ENCODE data around the gene GADD45B.

Gene GADD45B

DNA sequence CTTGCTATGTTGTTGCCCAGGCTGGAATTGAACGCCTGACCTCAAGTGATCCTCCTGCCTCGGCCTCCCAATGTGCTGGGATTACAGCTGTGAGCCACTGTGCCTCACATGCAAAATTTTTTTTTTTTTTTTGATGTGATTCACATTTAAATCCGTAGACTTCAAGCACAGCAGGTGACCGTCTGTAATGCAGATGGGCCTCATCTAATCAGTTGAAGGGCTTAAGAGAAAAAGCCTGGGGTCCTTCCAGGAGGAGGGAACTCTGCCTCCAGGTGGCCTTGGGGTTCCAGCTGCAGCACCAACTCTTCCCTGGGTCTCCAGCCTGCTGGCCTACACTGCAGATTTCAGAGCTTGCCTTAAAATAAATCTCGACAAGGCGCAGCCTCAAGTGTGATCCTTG lies 43.6 kb downstream of the GADD45B start:
- no peak for DNase-seq

- no peak for DNase-seq
Observed at GRCh38 chr19:2523630-2524311, 47.8 kb downstream of the GADD45B start.

DNA sequence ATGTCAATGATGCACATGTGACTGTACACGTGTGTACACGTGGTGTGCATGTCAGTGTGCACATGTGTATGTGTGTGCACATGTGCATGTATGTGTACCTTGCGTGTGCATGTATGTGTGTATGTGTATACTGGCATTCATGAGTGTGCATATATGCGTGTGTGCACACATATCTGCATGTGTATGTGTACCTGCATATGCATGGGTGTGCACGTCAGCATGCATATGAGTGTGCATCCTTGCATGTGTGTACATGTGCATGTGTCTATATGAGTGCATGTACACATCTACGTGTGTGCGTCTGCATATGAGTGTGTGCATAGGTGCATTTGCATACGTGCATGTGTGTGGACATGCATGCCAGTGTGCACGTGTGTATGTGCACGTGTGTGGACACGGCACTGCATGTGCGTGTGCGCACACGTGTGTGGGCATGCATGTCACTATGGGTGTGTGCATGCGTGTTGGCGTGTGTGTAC lies 48.5 kb downstream of the GADD45B start:
- no peak for DNase-seq

- DNase-seq, result no peak
Observed at GRCh38 chr19:2524840-2525723, 49.2 kb downstream of the GADD45B start.

DNA sequence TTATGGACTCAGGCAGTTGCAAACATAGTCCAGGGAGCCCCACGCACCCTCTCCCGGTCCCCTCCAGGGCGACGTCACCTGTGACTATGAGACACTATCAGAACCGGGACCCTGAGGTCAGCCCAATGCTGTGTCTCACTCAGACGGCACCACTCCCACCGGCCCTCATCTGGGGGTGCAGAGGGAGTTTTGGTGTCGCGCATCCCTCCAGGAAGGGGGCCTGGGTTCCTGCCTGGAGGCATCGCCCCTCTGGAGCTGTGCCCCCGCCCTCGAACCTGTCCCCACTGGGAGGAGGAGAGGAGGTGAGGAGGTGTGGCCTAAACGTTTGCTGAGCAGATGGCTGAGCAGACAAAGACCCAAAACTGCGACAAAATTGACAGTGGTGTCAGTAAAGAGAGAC lies 51.2 kb downstream of the GADD45B start:
- no peak for DNase-seq

GRCh38 chr19:2527686-2528085 lies 51.8 kb downstream of the GADD45B start:
- DNase-seq, result no peak
